OCI-LY1 (cell line): ENCODE measurements around the gene VAMP7.
"Not testable (repeated sequence)": the region's sequence is repeated elsewhere in the genome, so short reads cannot be mapped to it uniquely, and the experiment has no call there.

Experiments used
- H2AFZ ChIP-seq: fragments of 200-600 bp; sonication (generic), shearing (Covaris generic); 2 replicates; pipeline ENCODE4 v1.6.0; 2014; ENCODE audit warnings: antibody characterized with exemption, mild to moderate bottlenecking, low read length
- H3F3A ChIP-seq: fragments of 200-600 bp; sonication (generic), shearing (Covaris generic); 2 replicates; pipeline ENCODE4 v1.6.0; 2014; ENCODE audit warnings: mild to moderate bottlenecking, antibody characterized with exemption, low read length, moderate library complexity; ENCODE audit not compliant: insufficient read depth
- H3K27ac ChIP-seq: fragments of 200-600 bp; sonication (generic); 2 replicates; pipeline ENCODE4 v1.5.1; 2014; ENCODE audit warnings: low read length, mixed run types, mild to moderate bottlenecking, low read depth; ENCODE audit not compliant: poor library complexity, severe bottlenecking
- H3K27me3 ChIP-seq: fragments of 200-600 bp; sonication (generic); 2 replicates; pipeline ENCODE4 v1.6.0; 2014; ENCODE audit warnings: antibody characterized with exemption, mild to moderate bottlenecking, low read length, moderate library complexity; ENCODE audit not compliant: insufficient read depth
- H3K36me3 ChIP-seq: fragments of 200-600 bp; sonication (generic); 2 replicates; pipeline ENCODE4 v1.6.1; 2014; ENCODE audit warnings: mild to moderate bottlenecking, antibody characterized with exemption, low read length, moderate library complexity, mixed read lengths; ENCODE audit not compliant: insufficient read depth
- H3K4me1 ChIP-seq: fragments of 200-600 bp; sonication (generic); 2 replicates; pipeline ENCODE4 v1.5.1; 2014; ENCODE audit warnings: mild to moderate bottlenecking, low read length, moderate library complexity; ENCODE audit not compliant: insufficient read depth, severe bottlenecking
- H3K4me2 ChIP-seq: fragments of 200-600 bp; sonication (generic), shearing (Covaris generic); 2 replicates; pipeline ENCODE4 v1.6.1; 2014; ENCODE audit warnings: low read length
- H3K4me3 ChIP-seq: fragments of 200-600 bp; sonication (generic); 2 replicates; pipeline ENCODE4 v1.5.1; 2014; ENCODE audit warnings: low read length, low read depth, mild to moderate bottlenecking, mixed read lengths; ENCODE audit not compliant: poor library complexity, severe bottlenecking
- H3K79me2 ChIP-seq: fragments of 200-600 bp; shearing (Covaris generic); 2 replicates; pipeline ENCODE4 v1.6.1; 2016; ENCODE audit warnings: mixed run types, low read length, mixed read lengths; ENCODE audit not compliant: insufficient read depth
- H3K9ac ChIP-seq: fragments of 200-600 bp; sonication (generic), shearing (Covaris generic); 2 replicates; pipeline ENCODE4 v1.6.1; 2014; ENCODE audit warnings: mild to moderate bottlenecking, low read length, mixed read lengths
- H3K9me2 ChIP-seq: fragments of 200-600 bp; sonication (generic), shearing (Covaris generic); 2 replicates; pipeline ENCODE4 v1.6.1; 2014; ENCODE audit warnings: low read depth, mild to moderate bottlenecking, low read length, mixed read lengths
- H3K9me3 ChIP-seq: fragments of 200-600 bp; shearing (Covaris generic); 2 replicates; pipeline ENCODE4 v1.6.1; 2014; ENCODE audit warnings: low read length, mixed read lengths
- H4K20me1 ChIP-seq: fragments of 200-600 bp; sonication (generic), shearing (Covaris generic); 2 replicates; pipeline ENCODE4 v1.6.0; 2016; ENCODE audit warnings: mild to moderate bottlenecking, low read length; ENCODE audit not compliant: insufficient read depth
- EZH2 ChIP-seq: fragments of 200-600 bp; sonication (generic), shearing (Covaris generic); IDR thresholded peaks from 2 replicates; pipeline ENCODE4 v1.8.0; 2017; ENCODE audit warnings: borderline replicate concordance, mixed run types, mild to moderate bottlenecking, antibody characterized with exemption, low read length, moderate library complexity, mixed read lengths
- TF ChIP-seq, protein P1 (sequence below): fragments of 200-600 bp; sonication (generic), shearing (Covaris generic); IDR thresholded peaks from 2 replicates; pipeline ENCODE4 v1.5.1; 2017; ENCODE audit warnings: mild to moderate bottlenecking, antibody characterized with exemption, low read length, moderate library complexity, mixed read lengths

The VAMP7 gene

DNA sequence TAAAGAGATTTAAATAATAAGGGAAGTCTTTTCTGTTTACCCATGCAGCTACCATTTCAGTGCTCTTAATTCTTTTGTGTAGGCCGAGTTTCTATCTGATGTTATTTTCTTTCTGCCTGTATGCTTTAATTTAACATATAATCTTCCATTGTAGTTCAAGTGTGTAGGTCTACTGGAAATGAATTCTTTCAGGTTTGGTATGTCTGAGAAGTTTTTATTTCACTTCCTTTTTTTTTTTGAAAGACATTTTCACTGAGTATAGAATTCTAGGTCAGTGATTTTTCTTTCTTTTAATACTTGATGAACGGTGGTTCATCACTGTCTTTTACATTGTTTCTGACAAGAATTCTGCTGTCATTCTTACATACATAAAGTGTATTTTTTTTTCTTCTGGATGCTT lies 42.1 kb downstream of the VAMP7 start:
- no peaks in the 10 kb centered on the region for H4K20me1 ChIP-seq
- TF ChIP-seq, protein P1, sequence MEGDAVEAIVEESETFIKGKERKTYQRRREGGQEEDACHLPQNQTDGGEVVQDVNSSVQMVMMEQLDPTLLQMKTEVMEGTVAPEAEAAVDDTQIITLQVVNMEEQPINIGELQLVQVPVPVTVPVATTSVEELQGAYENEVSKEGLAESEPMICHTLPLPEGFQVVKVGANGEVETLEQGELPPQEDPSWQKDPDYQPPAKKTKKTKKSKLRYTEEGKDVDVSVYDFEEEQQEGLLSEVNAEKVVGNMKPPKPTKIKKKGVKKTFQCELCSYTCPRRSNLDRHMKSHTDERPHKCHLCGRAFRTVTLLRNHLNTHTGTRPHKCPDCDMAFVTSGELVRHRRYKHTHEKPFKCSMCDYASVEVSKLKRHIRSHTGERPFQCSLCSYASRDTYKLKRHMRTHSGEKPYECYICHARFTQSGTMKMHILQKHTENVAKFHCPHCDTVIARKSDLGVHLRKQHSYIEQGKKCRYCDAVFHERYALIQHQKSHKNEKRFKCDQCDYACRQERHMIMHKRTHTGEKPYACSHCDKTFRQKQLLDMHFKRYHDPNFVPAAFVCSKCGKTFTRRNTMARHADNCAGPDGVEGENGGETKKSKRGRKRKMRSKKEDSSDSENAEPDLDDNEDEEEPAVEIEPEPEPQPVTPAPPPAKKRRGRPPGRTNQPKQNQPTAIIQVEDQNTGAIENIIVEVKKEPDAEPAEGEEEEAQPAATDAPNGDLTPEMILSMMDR, result no peak
- no peak for TF ChIP-seq EZH2
- no peaks in the 10 kb centered on the region for H3K27me3 ChIP-seq
- H3K36me3 ChIP-seq, result peaks cover 39% of the 10 kb centered on the region
- no peak overlapping the region for H2AFZ ChIP-seq
- no peaks in the 10 kb centered on the region for H3K79me2 ChIP-seq
- H3K4me3 ChIP-seq, result no peak overlapping the region
- H3K9me3 ChIP-seq, result no peaks in the 10 kb centered on the region; the same call in 1 of the 2 replicates
- H3F3A ChIP-seq, result no peaks in the 10 kb centered on the region
- H3K4me1 ChIP-seq, result no peaks in the 10 kb centered on the region
- H3K27ac ChIP-seq, result no peak overlapping the region
- H3K4me2 ChIP-seq, result no peak overlapping the region
- peaks cover 3% of the 10 kb centered on the region; the same call in 1 of the 2 replicates for H3K9me2 ChIP-seq
- no peak overlapping the region for H3K9ac ChIP-seq

DNA sequence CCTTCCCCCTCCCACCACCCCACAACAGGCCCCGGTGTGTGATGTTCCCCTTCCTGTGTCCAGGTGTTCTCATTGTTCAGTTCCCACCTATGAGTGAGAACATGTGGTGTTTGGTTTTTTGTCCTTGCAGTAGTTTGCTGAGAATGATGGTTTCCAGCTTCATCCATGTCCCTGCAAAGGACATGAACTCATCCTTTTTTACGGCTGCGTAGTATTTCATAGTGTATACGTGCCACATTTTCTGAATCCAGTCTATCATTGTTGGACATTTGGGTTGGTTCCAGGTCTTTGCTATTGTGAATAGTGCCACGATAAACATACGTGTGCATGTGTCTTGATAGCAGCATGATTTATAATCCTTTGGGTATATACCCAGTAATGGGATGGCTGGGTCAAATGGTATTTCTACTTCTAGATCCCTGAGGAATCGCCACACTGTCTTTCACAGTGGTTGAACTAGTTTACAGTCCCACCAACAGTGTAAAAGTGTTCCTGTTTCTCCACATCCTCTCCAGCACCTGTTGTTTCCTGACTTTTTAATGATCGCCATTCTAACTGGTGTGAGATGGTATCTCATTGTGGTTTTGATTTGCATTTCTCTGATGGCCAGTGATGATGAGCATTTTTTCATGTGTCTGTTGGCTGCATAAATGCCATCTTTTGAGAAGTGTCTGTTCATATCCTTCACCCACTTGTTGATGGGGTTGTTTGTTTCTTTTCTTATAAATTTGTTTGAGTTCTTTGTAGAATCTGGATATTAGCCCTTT lies 49.9 kb downstream of the VAMP7 start:
- not testable (repeated sequence) for H3K79me2 ChIP-seq, H3K4me1 ChIP-seq, H3K4me3 ChIP-seq, H2AFZ ChIP-seq, H3K27ac ChIP-seq, H3K9me3 ChIP-seq, H3K9me2 ChIP-seq, H3F3A ChIP-seq, H4K20me1 ChIP-seq, H3K4me2 ChIP-seq, H3K27me3 ChIP-seq, H3K9ac ChIP-seq
- H3K36me3 ChIP-seq, result peaks cover 25% of the 10 kb centered on the region

DNA sequence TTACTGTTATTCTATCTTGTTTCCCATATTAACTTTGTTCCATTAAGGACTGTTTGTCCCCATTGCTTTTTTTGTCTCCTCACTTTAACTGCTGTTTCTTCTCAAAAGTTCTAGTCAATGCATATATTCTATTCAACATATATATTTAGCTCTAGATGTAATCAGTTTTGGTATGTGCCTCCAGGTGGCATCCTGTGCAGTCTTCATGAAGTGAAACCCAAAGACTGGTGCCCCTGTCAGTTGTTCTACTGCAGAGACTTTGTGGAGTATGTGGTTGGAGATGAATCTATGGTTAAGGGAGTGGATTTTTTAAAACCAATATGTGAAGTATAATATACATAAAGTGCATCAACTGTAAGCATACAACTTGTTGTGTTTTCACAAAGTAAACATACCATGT lies 57.0 kb downstream of the VAMP7 start:
- Histone ChIP-seq H3K4me2 (no peak overlapping the region), H3K79me2 (no peaks in the 10 kb centered on the region), H3K27me3 (no peaks in the 10 kb centered on the region), H3K4me1 (no peaks in the 10 kb centered on the region), H3K4me3 (no peak overlapping the region), H4K20me1 (no peaks in the 10 kb centered on the region), H3K9me2 (no peaks in the 10 kb centered on the region), H3F3A (no peaks in the 10 kb centered on the region), H3K9ac (no peak overlapping the region), H3K36me3 (peaks cover 7% of the 10 kb centered on the region; the same call in 1 of the 2 replicates), H3K27ac (no peak overlapping the region), H2AFZ (no peak overlapping the region), H3K9me3 (no peaks in the 10 kb centered on the region)
- TF ChIP-seq, protein P1, result no peak
- TF ChIP-seq EZH2, result no peak

DNA sequence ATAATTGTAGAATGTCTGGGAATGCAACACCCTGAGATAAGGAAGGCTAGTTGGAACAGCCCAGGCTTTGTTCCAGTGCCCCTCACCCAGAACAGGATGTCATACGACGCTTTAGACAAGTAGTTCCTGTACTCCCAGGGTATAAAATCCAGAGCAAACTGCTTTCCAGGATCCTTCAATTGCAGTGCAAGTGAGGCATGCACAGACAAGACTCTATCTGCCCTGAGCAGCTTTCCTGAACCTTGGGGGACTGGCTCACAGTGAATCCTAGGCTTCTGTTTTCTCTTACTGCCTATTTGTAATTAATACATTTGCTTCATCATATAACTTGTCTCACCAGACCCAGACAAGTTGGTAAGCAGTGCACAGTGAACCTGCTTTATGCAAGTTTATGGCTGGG lies 68.0 kb downstream of the VAMP7 start:
- no peaks in the 10 kb centered on the region for H3K79me2 ChIP-seq
- no peaks in the 10 kb centered on the region for H3K9me3 ChIP-seq
- no peak overlapping the region for H2AFZ ChIP-seq
- H3K9me2 ChIP-seq, result no peaks in the 10 kb centered on the region
- no peak overlapping the region for H3K27ac ChIP-seq
- H4K20me1 ChIP-seq, result no peaks in the 10 kb centered on the region
- H3K9ac ChIP-seq, result no peak overlapping the region
- H3K4me1 ChIP-seq, result no peaks in the 10 kb centered on the region
- TF ChIP-seq, protein P1, result no peak
- no peak for TF ChIP-seq EZH2
- H3K4me2 ChIP-seq, result no peak overlapping the region
- no peaks in the 10 kb centered on the region; the same call in 1 of the 2 replicates for H3K36me3 ChIP-seq
- no peak overlapping the region for H3K4me3 ChIP-seq
- no peaks in the 10 kb centered on the region for H3F3A ChIP-seq
- H3K27me3 ChIP-seq, result no peaks in the 10 kb centered on the region
